Stimulated activated naive CD8-positive, alpha-beta T cell treated with anti-CD3 and anti-CD28 coated beads, Interleukin-15, Interleukin-2, amounts not matched to agents 100 U/mL and 50 U/mL, for 24 hours (primary cell): ENCODE results near the gene EFHD2.
A peak's percentile ranks its signal among the peaks of the same experiment; 100 is the strongest.
"Not testable (repeated sequence)": the region's sequence is repeated elsewhere in the genome, so short reads cannot be mapped to it uniquely, and the experiment has no call there.

Source experiments
- ATAC-seq: fragments of 150-1000 bp; cut with Tn5 transposase; one replicate; pipeline ENCODE4 v1.10.0; 2021
- DNase-seq: peaks from one replicate; pipeline ENCODE4 v3.0.0; 2021

Gene EFHD2

GRCh38 chr1:15430787-15431570, 21.3 kb downstream of the EFHD2 start:
- DNase-seq = peak; percentile 85
- ATAC-seq = peak; percentile 62

DNA sequence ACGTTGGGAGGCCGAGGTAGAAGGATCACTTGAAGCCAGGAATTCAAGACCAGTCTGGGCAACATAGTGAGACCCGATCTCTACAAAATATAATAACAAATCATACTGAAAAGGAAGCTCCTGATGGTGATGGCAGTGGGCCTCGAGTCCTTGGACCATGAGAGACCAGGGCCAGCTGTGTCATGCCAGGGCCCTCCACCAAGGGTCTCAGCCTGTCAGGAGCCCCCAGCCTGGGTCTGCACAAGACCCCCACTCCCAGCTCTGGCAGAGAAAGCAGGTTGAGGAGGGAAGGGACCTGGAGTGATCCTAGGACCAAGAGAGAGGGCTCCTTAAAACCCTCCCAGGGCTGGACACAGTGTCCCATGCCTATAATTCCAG, 21.9 kb downstream of the EFHD2 start:
- ATAC-seq (no peak), DNase-seq (no peak)

DNA sequence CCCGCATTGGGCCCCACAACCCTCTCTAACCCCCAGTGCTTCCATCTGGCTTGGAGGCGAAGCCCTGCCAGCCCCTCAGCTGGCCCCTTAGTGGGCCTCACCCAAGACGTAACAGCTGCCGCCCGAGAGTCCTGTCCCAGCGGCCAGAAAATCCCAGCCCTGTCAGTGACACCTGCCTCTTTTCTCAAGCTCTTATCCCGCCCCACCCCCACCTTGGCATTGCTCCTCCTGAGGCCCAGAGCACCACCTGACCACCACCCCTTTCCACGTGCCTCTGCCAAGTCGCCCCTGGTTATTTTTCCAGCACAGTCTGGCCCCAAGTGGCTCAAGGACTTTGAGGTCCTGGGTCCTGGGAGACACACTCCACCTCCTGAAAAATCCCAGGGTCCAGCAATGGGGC, 22.6 kb downstream of the EFHD2 start:
- ATAC-seq (no peak), DNase-seq (no peak)

- DNase-seq (no peak), ATAC-seq (no peak)
These were observed 23.8 kb downstream of the EFHD2 start for GRCh38 chr1:15433471-15433870.

DNA sequence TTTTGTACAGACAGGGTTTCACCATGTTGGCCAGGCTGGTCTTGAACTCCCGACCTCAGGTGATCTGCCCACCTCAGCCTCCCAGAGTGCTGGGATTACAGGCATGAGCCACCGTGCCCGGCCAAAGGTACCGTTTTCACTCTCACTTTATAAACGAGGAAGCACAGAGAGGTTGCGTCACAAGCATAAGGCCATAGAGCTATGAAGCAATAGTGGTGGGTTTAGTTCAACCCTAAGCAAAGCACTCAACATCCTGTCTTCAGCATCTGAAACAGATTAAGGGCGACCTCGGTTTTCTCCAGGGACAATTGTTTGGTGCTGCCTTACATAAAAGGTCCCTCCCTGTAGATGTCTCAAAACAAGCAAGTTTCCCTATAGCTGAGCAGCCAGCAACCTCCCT, 25.1 kb downstream of the EFHD2 start:
- ATAC-seq, DNase-seq: not testable (repeated sequence)

GRCh38 chr1:15435239-15436077, 25.8 kb downstream of the EFHD2 start:
- ATAC-seq (no peak), DNase-seq (no peak)

DNA sequence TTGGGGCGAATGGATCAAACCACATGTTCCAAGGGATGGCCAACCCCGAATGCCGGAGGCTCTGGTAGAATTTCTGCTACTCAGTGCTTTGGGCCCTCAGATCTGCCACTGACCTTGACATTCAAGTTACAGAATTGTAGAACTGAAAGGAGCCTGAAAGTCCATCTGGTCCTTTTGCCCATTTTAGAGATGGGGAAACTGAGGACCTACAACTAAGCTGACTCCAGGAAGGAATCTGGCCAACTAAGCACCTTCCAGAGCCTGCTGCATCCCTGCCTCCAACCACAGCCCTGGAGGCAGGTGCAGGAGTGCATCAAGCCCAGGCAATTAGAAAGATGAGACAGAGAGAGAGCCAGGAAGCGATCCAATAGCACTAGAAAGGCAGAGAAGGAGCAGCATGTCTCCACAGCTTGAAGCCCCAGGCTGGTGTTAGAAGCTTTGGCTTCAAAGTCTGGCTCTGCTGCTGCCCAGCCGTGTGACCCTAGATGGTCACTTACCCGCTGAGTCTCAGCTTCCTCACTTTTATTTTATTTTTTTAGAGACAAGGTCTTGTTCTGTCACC, 27.3 kb downstream of the EFHD2 start:
- ATAC-seq (no peak), DNase-seq (no peak)

DNA sequence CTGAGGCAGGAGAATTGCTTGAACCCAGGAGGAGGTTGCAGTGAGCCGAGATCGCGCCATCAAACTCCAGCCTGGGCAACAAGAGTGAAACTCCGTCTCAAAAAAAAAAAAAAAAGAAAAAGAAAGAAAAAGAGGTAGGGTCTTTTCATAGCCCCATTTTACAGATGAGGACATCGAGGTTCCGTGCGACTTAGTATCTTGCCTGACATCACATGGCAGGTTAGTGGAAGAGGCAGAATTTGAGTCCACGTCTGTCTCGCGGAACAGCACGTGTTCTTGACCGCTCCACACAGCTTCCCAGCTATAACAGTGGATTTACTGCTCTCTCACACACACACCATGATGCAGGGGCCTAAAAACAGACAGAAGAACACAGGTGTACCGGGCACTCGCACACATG, 29.6 kb downstream of the EFHD2 start:
- no peak for ATAC-seq
- DNase-seq = no peak

DNA sequence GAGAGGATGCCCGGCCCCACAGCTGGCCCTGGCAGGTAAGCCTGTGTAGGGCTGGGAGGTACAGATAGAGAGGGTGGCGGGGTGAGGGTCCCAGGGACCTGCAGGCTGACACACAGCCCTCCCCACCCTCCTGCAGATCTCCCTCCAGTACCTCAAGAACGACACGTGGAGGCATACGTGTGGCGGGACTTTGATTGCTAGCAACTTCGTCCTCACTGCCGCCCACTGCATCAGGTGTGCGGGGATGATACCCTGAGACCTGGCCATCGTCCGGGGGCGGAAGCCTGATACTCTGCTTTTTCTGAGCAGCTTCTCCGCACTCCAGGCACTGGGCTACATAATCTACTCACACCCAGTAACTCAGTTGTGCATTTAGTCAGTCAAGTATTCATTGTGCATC, 30.7 kb downstream of the EFHD2 start:
- DNase-seq (no peak), ATAC-seq (no peak)

GRCh38 chr1:15441247-15441646, 31.6 kb downstream of the EFHD2 start:
- DNase-seq (no peak), ATAC-seq (no peak)

- ATAC-seq (no peak), DNase-seq (no peak)
These were observed 32.4 kb downstream of the EFHD2 start for GRCh38 chr1:15442119-15442518.

DNA sequence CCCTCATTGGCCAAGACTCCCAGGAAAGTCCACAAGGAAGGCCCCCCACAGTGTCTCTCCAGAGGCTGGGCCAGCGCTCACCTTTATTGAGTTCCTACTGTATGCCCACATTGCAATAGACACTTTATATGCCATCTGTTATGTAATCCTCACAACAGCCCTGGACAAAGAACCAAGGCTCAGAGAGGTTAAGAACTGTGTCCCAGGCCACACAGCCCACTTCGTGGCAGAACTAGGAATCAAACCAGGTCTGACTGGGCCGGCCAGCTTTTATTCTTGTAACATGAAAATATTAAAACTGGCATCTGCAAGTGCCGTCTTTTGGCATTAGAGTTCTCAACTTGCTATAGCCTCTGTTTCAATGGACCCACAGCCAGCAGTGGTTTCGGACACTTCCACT, 33.1 kb downstream of the EFHD2 start:
- DNase-seq (no peak), ATAC-seq (no peak)

GRCh38 chr1:15443281-15443680, 33.6 kb downstream of the EFHD2 start:
- ATAC-seq (no peak), DNase-seq (no peak)

GRCh38 chr1:15444468-15445389, 35.0 kb downstream of the EFHD2 start:
- peak; percentile 40 for ATAC-seq
- no peak for DNase-seq

GRCh38 chr1:15445390-15446122, 35.9 kb downstream of the EFHD2 start:
- ATAC-seq (no peak), DNase-seq (no peak)

DNA sequence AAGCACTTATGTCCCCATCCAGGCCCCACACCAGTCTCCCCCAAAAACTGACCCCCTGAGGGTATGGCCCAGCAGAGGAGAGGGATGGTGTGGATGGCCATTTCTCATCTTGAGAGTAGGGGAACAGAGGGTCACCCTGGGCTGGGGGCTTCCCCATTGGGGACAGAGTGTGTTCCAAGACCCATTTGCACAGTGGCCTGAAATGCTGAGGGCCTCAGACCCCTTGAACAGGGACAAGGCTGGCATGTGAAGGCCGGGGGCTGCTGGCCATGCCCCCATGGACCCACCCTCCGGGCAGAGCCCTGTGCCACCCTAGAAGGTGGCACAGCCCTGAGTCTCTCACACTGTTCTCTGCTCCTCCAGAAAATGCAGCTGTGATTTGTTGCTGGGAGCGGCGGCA, 36.5 kb downstream of the EFHD2 start:
- no peak for DNase-seq
- ATAC-seq = no peak

- ATAC-seq (no peak), DNase-seq (no peak)
These were observed 39.3 kb downstream of the EFHD2 start for GRCh38 chr1:15448877-15449462.

GRCh38 chr1:15449567-15449966, 39.9 kb downstream of the EFHD2 start:
- ATAC-seq = no peak
- no peak for DNase-seq

DNA sequence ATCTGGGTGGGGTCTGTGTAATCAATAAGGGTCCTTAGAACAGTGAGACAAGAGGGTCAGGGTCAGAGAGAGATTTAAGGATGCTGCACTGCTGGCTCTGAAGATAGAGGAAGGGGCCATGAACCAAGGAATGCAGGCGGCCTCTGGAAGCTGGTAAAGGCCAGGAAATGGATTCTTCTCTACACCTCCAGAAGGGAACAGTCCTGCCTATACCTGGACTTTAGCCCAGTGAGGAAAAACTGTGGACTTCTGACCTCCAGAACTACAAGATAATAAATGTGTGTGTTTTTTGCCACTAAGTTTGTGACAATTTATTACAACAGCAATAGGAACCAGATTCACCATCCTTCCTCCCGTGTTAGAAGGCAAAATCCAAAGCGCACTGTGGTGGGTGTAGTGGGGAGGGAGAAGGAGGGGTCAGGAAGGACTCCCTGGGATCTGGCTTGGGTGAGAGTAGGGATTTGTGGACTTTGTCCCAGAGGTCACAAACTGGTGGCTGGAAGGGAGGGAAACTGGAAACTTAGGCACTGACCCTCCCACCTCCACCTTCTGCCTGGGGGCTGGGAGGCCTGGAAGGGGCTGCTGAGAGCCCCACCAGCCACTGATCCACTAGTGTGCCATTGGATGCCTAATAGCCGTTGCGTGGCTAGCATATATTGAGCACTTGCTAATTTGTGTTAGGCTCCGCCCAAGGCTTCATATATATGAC, 41.5 kb downstream of the EFHD2 start:
- ATAC-seq = no peak

GRCh38 chr1:15452216-15452615, 42.5 kb downstream of the EFHD2 start:
- ATAC-seq (no peak), DNase-seq (no peak)

More for the DNA sequence above, 41.5 kb downstream of the EFHD2 start:
- DNase-seq = no peak
